Stimulated activated CD4-positive, alpha-beta T cell treated with anti-CD3 and anti-CD28 coated beads, Interleukin-15, amount 100 ng/mL, for 48 hours (primary cell): Measurements from ENCODE around the gene ANKRD44.

Source experiments
- DNase-seq, 2 donors: peaks; one replicate each; pipeline ENCODE4 v3.0.0-alpha.2; 2020; ENCODE audit warnings: low read depth in 2 of 2

ANKRD44 gene

GRCh38 chr2:196987649-196988364 lies 322.8 kb downstream of the ANKRD44 start:
- DNase-seq, result peak; percentile 24 to 28

DNA sequence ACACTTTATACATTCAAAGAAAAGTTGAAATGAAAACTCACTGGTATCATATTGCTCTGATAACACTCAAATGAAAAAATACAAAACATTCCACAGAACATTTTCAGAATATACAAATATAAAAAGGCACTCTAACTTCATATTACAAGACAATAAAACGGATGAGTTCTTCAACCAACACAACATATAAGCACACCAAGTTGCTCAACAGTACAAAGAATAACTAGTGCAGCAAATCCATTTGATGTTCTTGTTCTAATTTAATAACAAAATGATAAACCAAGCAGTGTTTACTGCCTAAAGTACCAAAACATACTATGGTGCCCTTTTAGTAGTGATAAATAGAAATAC lies 323.3 kb downstream of the ANKRD44 start:
- no peak for DNase-seq

- no peak for DNase-seq
Observed at GRCh38 chr2:196985511-196986183, 324.9 kb downstream of the ANKRD44 start.

DNA sequence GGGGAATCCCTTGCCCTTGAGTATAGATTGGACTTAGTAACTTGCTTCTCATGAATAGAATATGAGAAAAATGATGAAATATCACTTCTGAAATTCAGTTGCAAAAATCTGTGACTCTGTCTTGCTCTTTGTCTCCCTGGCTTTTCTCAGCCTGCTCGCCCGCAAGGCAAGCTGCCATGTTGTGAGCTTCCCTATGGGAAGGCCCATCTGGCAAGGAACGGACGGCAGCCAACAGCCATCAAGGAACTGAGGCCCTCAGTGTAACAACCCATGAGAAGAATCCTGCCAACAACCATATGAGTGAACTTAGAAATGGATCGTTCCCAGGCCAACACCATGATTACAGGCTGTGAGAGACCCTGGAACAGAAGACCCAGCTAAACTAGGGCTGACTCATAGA lies 325.7 kb downstream of the ANKRD44 start:
- DNase-seq, result no peak

- DNase-seq, result no peak
Observed at GRCh38 chr2:196983934-196984333, 326.6 kb downstream of the ANKRD44 start.

GRCh38 chr2:196980473-196980872 lies 330.1 kb downstream of the ANKRD44 start:
- no peak for DNase-seq

DNA sequence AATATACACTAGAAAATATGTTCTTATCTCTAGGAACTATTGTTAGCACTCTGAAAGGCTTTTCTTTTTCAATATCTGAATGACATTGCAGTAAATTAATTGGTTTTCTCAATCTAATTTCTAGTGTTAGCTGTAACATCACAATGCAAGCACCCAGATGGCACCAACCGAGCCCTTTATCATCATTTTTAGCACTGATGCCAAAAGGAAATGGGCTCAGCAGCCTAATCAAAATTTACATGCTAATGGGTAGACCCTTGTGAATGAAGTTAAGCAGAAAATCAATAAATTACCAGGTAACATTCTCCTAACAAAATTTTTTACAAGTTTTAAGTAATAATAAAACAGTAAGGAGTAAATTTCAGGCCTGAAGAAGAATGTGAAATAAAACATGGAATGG lies 330.6 kb downstream of the ANKRD44 start:
- DNase-seq, result no peak

GRCh38 chr2:196977507-196977906 lies 333.1 kb downstream of the ANKRD44 start:
- DNase-seq, result no peak

DNA sequence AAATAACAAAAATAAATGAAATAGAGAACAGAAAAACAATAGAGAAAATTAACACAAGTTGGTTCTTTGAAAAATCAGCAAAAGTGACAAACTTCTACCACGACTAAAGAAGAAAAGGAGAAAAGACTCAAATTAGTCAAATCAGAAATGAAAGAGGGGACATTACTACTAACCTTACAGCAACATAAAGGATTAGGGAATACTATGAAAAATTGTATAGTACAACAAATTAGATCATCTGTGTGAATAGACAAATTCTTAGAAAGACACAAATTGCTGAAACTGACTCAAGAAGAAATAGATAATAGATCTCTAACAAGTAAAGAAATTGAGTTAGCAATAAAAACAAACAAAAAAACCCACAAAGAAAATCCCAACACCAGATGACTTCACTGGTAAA lies 335.6 kb downstream of the ANKRD44 start:
- DNase-seq, result no peak

DNA sequence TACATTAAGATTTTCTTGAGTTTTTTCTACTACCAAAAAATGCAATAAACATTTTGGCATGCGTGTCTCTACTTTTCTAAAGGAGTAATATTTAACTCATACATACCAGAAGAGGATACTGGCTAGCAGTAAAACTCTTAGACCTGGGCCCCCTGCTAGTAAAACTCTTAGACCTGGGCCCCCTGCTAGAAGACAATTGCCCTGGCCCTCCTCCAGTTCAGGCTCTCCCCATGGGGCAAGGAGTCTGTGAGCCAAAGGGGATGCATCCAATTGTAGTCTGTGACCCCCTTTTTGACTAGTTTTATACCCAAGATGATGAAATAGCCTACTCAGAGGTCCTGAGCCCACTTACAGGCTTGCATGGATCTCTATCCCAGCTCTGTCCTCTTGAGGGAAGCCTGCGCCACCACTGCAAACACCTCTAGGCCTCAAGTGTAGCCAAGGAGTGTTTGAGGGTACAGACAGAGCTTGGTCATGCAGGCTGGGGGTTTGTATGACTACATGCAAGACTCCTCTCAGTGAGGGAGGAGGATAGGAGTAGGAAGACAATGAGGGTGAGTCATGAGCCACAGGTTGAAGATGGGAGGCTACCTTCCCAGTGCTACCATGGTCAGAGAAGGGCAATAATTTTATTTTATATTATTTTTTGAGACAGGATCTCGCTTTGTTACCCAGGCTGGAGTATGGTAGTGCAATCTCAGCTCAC lies 338.9 kb downstream of the ANKRD44 start:
- peak in 1 of 2 donors; percentile 12 for DNase-seq

DNA sequence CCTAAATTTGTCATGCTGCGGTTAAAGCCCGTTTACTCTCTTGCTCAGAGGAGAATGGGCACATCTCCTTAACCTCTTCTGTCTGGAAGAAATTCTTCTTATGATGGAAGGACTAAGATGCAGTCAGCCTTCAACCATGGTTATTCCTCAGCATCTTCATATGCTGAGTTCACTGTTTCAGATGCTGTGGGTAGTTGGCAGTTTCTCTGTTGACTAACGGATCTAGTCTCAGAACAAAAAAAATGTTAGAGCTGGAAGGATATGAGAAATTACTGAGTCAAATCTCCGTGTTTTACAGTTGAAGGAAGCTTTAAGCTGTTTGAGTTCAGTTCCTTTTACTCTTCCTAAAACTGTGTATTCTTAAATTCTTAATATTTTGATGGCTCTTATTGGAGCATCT lies 340.5 kb downstream of the ANKRD44 start:
- DNase-seq, result no peak

DNA sequence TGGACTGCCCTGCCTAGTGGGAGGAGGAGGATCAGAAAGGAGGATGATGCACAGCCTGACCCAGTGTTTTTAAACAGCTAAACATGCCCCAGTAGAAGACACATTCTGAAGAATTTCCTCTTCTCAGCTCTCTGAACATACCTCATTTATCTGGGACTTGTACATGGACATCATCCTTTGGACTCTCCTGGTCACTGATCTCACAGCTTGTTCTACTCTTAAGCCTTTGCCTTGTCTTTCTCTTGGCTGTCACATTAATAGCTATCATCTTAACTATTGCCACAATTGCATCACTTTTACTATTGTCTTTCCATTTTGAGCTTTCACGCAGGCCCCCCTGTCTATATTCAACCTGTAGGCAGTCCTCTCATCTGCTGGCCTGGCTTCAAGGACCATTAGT lies 342.1 kb downstream of the ANKRD44 start:
- no peak for DNase-seq

GRCh38 chr2:196967775-196968174 lies 342.8 kb downstream of the ANKRD44 start:
- DNase-seq, result no peak

DNA sequence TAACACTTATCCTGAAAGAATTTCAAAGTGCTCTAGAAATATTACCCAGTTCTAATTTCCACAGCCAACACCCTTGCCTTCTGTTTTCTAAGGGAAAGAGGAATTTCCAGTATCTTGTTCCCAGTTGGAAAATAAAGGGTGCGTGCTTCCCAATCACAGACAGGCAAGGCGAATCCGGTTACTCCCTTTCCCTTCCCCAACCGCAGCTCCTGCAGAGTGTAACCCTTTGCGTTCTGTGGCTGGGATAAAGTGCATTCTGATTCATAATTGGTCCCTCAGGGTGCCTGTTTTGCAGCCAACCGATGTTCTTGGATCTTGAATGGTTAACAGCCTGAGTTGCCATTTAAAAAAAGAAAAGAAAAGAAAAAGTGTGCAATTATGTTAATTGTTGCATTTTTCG lies 343.5 kb downstream of the ANKRD44 start:
- no peak for DNase-seq

DNA sequence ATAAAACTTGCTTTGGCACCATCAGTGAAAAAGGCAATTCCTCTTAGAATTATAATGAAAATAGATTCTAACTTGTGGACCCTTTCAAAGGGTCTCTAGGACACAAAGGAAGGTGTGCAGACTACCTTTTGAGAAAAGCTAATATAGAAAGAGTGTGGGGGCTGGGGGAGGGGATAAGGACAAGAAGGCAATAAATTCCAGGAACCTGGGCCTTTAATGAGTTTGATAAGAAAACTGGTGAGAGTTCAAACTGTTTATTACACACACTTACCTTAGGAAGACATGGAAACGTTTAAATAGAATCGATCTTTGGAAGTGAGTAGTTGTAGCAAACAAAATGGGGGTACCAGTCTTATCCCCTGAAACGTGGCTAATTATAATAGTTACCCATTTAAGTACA lies 344.5 kb downstream of the ANKRD44 start:
- DNase-seq, result no peak

DNA sequence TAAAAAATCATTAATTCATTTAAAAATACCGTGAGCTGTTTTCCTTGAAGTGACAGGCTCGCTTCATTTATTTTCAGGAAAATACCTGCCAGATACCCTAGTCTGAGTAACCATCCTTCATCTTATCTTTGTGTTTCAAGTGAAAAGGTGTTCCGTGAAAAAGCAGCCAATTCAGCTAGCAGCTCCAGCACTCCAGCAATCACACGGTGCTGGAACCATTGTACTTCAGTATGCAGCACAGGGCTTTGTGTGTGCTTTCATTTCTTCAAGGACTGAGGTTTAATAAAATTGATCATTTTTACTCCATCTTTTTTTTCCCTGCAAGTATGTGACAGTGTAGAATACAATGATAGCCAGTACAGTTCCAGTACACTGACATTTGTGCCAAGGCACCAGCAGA lies 344.9 kb downstream of the ANKRD44 start:
- DNase-seq, result no peak

GRCh38 chr2:196963961-196964360 lies 346.6 kb downstream of the ANKRD44 start:
- no peak for DNase-seq

- no peak for DNase-seq
Observed at GRCh38 chr2:196963043-196963442, 347.5 kb downstream of the ANKRD44 start.

DNA sequence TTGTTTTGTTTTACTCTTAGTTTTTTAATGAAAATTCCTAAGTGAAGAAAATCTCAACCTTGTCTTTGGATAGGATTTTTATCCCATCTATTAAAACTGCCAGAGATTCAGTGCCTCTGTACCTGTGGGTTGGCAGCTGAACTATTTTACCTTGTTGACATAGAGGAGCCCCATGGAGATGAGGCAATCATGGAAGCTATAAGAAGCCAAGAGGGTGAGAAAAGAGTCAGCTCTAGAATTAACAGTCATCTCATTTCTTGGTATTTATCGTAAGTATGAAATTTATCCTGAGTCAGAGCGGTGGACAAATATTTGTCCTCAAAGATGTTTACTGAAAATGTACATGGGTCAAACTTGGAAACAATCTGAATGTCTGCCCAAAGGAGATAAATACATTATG lies 348.3 kb downstream of the ANKRD44 start:
- no peak for DNase-seq

- DNase-seq, result no peak
Observed at GRCh38 chr2:196961889-196962288, 348.7 kb downstream of the ANKRD44 start.

- DNase-seq, result no peak
Observed at GRCh38 chr2:196959734-196960338, 350.7 kb downstream of the ANKRD44 start.

GRCh38 chr2:196959281-196959680 lies 351.3 kb downstream of the ANKRD44 start:
- no peak for DNase-seq
